ENCODE results near the gene SH3GL1. TPM values are rescaled to one million over a fixed set of nuclear protein-coding genes. Genes with fewer than 3 reads are reported as not detected.
A peak's percentile ranks its signal among the peaks of the same experiment; 100 is the strongest.

SH3GL1 gene
- total RNA-seq, 1 experiment from 2014 or later, result 97.7 TPM

DNA sequence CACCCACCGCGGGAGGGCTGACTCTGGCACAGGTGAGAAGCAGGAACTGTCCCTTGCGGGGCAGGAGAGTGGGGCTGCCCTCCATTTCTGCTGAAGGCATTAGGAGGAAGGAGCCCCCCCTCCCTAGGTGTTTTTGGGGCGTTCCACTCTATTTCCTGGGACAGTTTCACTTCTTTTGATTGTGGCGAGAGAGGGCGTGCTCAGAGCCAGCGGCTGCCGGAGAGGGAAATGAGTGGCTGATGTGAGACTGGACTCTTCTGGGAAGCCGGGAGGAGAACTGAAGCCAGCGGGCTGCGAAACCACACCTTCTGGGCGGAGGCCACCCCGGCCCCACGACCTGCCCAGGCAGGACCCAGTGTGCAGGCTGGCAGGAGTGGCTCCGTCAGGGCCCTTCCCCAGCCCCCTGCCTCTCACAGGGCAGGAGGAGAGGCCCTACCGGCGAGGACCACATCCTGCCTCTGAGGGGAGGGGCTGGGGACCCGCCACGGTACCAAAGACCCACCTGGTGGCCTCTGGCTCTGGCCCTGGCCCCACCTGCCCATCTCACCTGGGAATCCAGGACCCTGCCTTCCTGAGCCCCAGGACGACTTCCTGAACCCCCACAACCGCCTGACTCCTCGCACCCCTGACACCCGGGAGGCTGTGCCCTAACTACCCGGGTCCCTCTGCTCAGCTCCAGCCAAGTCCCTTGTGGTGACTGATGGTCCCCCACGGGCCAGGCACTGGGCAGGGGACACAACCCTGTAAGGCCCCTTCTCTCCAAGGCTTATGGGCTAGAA lies 31.0 kb downstream of the SH3GL1 start:
- H3K4me3 ChIP-seq (ENCODE audit: insufficient read depth, low read depth, low read length), result no peak overlapping the region
- peak; percentile 71 for DNase-seq
- H3K36me3 ChIP-seq (replicated peaks; ENCODE audit: control insufficient read depth, insufficient read depth, low read length), result peaks cover 2% of the 10 kb centered on the region
- no peaks in the 10 kb centered on the region for H3K27me3 ChIP-seq (ENCODE audit: control insufficient read depth, insufficient read depth, low read length)

DNA sequence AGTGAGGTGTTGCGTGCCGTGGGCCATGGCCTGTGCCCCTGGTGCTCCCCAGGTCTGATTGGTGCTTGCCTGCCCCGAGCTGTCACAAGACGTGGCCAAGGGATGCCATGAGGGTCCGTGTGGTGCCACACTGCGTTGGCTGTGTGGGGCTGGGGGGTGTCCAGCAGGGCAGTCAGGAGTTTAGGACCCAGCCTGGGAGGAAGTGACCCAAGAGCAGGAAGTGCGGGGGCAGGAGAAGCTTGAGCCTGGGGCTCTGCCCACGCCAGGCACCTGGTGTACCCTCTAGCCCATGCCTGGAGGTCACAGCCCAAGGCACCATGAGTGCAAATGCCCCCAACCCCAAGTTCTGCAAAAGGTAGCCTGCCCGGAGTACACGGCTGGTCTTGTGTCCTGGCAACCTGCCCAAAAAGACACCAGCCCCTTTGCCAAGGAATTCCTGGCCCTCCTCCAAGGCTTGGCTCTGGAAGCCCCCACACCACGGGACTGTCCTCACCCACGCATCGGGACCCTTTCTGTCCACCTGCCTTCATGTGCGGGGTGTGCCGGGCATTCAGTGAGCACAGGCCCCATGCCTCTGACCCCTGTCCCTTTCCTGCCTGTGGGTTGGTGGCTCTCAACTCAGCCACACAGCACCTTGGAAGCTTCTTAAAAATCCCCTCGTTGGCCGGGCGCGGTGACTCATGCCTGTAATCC lies 32.1 kb downstream of the SH3GL1 start:
- Histone ChIP-seq H3K36me3 (replicated peaks; ENCODE audit: control insufficient read depth, insufficient read depth, low read length) (peaks cover 3% of the 10 kb centered on the region), H3K4me3 (ENCODE audit: insufficient read depth, low read depth, low read length) (no peak overlapping the region), H3K27me3 (ENCODE audit: control insufficient read depth, insufficient read depth, low read length) (no peaks in the 10 kb centered on the region)
- DNase-seq, result no peak

DNA sequence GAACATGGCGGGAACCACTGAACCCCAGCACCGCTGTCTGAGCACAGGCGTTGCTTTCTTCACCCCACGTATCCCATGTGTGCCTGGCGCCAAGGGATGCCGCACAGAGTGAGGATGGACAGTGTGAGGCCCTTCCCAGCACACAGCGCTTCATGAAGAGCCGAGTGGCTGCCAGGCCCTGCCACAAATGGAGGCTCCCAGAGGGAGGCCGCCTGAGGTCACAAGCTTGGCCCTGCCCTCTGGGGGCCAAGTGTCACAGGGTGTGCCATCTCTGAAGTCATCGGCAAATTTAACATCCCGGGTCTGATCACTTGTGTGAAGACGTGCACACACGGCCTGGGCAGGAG lies 32.6 kb downstream of the SH3GL1 start:
- no peak for DNase-seq

DNA sequence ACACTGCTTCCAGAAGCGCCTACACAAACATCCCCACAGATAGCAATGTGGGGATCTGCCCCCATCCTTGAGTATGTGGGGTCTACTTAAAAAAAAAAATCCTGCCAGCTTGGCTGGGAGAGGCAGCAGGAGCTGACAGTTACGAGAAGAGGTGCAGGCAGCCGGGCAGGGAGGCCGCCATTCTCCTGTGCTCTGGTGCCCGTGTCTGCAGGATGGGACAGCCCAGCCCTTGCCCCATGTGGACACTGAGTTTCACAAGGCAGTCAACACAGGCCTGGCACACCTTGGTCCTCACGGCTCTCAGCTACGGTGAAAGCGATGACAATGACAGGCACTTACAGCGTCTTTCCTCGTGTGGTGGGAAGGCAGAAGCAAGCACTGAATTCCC lies 33.0 kb downstream of the SH3GL1 start:
- Histone ChIP-seq H3K4me3 (ENCODE audit: insufficient read depth, low read depth, low read length) (no peak overlapping the region), H3K36me3 (replicated peaks; ENCODE audit: control insufficient read depth, insufficient read depth, low read length) (peaks cover 3% of the 10 kb centered on the region), H3K27me3 (ENCODE audit: control insufficient read depth, insufficient read depth, low read length) (no peaks in the 10 kb centered on the region)
- DNase-seq, result no peak

More for the DNA sequence above, 32.6 kb downstream of the SH3GL1 start:
- H3K27me3 ChIP-seq (ENCODE audit: control insufficient read depth, insufficient read depth, low read length), result no peaks in the 10 kb centered on the region
- no peak overlapping the region for H3K4me3 ChIP-seq (ENCODE audit: insufficient read depth, low read depth, low read length)
- peaks cover 3% of the 10 kb centered on the region for H3K36me3 ChIP-seq (replicated peaks; ENCODE audit: control insufficient read depth, insufficient read depth, low read length)

DNA sequence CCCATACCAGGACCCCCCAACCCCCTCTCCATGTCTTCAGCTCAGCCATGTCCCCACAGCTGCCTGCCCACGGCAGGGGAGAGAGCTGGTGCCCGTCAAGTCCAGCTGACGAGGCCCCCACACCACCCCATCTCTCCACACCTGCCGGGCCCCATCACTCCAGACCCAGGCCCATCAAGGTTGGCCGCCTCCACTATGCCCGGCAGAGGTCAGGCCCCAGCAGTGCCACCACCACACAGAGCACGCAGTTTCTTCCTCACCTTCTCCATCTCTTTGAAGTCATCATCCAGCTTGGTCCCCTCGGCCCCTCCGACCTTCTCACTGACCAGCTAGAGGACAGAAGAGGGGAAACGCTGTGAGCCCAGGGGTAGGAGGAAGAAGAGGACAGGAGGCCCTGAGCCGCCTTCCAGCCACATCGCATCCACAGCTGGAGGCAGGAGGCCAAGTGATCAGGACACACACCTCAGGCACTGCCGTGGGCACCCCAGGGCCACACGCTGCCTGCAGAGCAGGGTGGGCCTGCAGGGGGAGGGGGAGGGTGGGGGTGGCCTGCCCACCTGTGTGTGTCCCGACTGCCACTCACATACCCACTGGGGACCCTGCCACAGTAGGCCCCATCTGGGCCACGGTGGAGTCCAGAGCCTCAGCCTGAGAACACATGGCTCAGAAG lies 33.5 kb downstream of the SH3GL1 start:
- Histone ChIP-seq H3K36me3 (replicated peaks; ENCODE audit: control insufficient read depth, insufficient read depth, low read length) (peaks cover 5% of the 10 kb centered on the region), H3K27me3 (ENCODE audit: control insufficient read depth, insufficient read depth, low read length) (no peaks in the 10 kb centered on the region), H3K4me3 (ENCODE audit: insufficient read depth, low read depth, low read length) (no peak overlapping the region)
- DNase-seq, result no peak

DNA sequence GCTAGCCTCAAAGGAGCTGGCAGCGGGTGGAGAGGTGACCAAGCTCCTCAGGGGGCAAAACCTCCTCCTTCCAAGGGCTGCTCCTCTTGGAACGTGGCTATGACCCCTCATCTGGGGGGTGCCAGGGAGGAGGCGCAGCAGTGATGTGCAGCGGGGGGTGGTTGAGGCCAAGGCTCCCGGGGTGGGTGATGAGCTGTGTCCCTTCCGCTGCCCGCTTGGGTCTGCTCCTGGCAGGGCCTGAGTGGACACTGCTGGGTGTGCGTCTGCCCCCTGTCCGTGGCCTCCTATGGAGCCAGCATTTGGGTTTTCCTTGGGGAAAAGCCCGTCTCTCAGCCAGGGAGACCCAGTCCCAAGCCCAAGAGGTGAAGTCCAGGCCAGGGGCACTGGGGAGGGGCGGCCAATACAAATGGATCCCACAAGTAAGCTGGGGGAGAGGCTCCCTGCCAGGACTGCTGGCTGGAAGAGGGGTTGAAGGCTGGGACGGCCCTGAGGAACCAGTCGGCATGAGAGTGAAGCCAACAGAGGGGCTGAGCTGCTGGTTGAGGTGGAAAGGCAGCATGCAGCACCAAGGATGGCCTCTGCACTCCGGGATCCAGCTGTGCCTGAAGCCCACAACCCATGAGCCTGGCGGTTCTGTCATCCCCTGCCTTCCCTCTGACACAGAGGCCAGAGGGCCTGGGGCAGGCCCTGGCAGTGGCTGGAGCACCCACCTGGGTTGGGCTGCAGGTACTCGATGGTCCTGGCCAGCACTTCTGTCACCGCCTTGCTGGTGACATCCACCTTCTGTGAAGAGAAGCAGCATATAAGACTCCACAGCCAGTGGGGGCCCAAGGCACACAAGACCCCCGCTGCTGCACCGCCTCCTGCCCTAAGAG lies 34.3 kb downstream of the SH3GL1 start:
- DNase-seq, result no peak

DNA sequence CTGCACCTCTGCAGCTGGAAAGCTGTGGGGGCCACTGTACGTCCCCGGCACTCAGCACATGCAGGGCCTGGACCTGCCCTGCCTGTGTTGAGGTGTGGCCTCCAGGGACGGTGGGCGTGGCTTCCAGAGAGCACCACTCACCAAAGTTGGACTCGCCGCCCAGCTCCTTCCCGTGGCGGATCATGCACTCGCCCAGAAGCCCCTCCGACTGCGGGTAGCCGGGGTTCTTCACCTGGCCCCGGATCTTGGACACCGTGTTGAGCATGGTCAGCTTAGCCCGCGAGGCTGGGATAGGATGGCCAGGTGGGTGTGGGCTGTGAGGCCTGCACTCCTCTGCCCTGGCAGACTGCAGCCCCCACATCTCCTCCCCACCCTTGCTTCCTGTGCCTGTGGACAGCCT lies 35.0 kb downstream of the SH3GL1 start:
- Histone ChIP-seq H3K36me3 (replicated peaks; ENCODE audit: control insufficient read depth, insufficient read depth, low read length) (peaks cover 5% of the 10 kb centered on the region), H3K4me3 (ENCODE audit: insufficient read depth, low read depth, low read length) (no peak overlapping the region), H3K27me3 (ENCODE audit: control insufficient read depth, insufficient read depth, low read length) (no peaks in the 10 kb centered on the region)
- peak; percentile 66 for DNase-seq

More for the DNA sequence above, 34.3 kb downstream of the SH3GL1 start:
- Histone ChIP-seq H3K4me3 (ENCODE audit: insufficient read depth, low read depth, low read length) (no peak overlapping the region), H3K36me3 (replicated peaks; ENCODE audit: control insufficient read depth, insufficient read depth, low read length) (peaks cover 5% of the 10 kb centered on the region), H3K27me3 (ENCODE audit: control insufficient read depth, insufficient read depth, low read length) (no peaks in the 10 kb centered on the region)

DNA sequence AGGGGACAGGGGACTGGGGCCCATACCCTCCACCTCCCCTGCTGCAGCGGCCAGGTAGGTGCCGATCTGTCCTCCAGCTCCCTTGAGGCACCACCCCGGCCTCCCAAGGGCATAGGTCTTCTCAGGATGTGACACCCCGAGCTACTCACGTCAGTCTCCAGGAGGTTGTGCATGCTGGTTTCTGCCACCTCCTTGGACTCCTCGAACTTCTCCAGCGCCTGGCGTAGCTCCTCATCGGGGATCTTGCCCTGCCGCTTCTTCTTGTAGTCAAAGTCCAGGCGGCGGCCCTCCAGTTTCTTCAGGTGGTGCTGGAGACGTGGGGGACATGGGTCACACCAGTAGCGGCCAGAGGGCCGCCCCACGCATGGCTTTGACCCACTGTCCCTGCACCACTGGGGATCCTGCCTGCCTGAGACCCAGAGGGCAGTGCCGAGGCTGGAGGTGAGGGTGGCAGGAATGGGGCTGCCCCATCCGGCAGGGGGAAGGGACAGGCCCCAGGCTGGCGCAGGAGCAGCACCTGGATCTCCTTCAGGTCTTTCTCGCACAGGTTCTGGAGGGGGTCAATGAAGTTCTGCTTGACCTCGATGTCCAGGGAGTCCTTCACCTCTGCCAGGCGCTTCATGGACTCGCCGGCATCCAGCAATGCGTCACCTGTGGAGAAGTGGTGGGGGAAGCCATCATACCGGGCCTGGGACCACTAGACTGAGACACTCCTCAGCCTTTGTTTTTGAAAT lies 36.6 kb downstream of the SH3GL1 start:
- H3K27me3 ChIP-seq (ENCODE audit: control insufficient read depth, insufficient read depth, low read length), result no peaks in the 10 kb centered on the region
- peaks cover 5% of the 10 kb centered on the region for H3K36me3 ChIP-seq (replicated peaks; ENCODE audit: control insufficient read depth, insufficient read depth, low read length)
- no peak overlapping the region for H3K4me3 ChIP-seq (ENCODE audit: insufficient read depth, low read depth, low read length)
- DNase-seq, result no peak

DNA sequence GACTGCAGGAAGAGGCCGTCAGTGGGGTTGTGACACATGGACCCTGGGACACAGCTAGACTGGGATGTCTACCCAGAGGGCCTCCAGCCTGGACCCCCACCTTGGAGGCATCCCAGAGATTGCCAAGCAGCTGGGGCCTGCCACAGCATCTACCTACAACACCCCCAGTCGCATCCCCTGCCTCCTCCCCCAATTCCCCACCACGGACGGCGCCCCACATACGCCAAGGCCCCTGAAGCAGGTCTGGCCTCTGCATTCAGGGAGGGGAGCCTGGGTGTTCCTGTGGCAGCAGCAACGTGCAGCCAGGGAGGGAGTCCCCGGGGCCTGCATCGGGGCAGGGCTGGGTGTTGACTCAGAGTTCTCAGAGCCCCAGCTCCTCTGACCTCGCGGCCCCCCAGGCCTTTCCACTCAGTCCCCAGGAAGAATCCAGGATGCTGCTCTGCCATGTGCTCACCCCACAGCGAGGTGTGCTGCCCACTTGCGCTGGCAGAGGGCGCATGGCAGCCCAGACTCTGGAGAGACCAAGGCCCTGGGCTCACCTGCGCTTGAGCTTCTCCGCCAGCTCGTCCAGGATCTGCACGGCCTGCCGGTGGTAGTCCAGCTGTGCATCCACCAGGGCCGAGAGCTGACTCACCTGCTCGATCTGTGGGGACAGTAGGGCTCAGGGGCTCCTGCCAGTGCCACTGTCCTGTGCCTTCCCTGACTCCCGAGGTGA lies 37.4 kb downstream of the SH3GL1 start:
- no peaks in the 10 kb centered on the region for H3K27me3 ChIP-seq (ENCODE audit: control insufficient read depth, insufficient read depth, low read length)
- DNase-seq, result peak; percentile 85
- H3K4me3 ChIP-seq (ENCODE audit: insufficient read depth, low read depth, low read length), result no peak overlapping the region
- H3K36me3 ChIP-seq (replicated peaks; ENCODE audit: control insufficient read depth, insufficient read depth, low read length), result peaks cover 5% of the 10 kb centered on the region

DNA sequence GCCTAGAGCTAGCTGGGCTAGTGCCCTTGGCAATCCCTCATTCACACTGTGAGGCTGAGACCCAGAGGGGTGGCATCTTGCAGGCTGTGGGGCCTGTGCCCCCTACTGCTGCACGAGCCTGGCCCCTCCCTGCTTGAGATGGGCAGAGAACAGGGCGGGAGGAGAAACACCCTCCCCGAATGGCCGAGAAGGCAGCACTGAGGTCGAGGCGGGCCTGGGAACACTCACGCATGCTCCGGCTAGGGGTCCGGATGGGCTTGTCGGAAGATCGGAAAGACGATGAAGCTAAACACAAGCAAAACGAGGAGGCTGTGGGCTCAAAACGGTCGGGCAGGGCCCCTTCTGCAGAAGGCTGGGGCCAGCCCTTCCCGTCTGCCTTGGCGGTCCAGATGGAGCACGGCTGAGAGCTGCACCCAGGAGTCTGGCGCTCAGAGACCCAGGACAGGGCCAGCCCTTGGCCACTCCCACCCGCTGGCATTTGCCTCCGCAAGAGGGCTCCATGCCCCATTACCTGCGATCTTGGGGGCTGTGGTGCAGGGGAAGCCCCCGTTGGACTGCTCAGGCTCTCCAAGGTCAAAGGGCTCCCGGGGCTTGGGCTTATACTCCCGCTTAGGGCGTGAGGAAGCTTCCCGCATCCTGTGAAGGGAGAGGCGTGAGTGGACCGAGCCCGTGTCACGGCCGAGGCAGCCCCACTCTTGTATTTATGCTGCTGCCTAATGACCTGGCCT lies 38.1 kb downstream of the SH3GL1 start:
- H3K36me3 ChIP-seq (replicated peaks; ENCODE audit: control insufficient read depth, insufficient read depth, low read length), result peaks cover 5% of the 10 kb centered on the region
- H3K27me3 ChIP-seq (ENCODE audit: control insufficient read depth, insufficient read depth, low read length), result no peaks in the 10 kb centered on the region
- no peak for DNase-seq
- no peak overlapping the region for H3K4me3 ChIP-seq (ENCODE audit: insufficient read depth, low read depth, low read length)

DNA sequence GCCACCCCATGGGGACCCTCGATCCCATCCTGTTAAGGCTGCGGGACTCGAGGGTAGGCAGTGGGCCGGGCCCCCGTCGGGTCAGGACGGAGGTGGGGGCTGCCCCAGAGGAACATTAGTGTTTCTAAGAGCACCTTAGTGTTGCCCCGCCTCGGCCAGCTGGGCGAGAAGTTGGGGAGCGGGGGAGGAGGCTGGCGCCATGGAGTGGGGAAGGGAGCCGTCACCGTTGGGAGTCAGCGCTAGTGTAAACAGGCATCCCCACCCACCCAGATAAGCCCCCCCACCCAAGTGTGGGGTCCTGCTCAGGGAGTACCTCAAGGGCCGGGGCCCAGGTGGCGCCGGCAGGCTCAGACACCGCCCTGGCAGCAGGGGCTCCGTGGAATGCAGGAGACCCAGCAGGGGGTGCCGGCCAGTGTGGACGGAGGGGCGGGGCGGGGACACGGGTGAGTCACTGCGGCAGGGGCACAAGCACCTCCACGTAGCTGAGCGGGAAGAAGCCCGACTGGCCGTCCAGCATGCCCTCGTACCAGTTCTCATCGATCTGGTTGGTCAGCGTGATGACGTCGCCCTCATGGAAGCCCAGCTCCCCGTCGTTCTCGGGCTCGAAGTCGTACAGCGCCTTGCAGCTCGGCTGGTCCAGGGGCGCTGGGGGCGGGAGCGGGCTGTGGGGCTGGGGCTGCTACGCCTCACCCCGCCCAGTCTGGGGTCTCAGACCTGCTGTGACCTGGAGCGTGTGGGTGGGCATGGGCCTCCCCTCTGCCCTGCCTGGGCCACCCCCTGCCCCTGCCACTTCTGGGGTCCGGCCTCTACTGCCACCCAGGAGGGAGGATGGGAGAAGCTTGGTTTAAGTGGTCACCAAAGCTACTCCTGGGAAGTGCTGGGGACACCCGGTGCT lies 38.9 kb downstream of the SH3GL1 start:
- Histone ChIP-seq H3K4me3 (ENCODE audit: insufficient read depth, low read depth, low read length) (no peak overlapping the region), H3K36me3 (replicated peaks; ENCODE audit: control insufficient read depth, insufficient read depth, low read length) (peaks cover 5% of the 10 kb centered on the region), H3K27me3 (ENCODE audit: control insufficient read depth, insufficient read depth, low read length) (no peaks in the 10 kb centered on the region)
- peak; percentile 87 for DNase-seq

DNA sequence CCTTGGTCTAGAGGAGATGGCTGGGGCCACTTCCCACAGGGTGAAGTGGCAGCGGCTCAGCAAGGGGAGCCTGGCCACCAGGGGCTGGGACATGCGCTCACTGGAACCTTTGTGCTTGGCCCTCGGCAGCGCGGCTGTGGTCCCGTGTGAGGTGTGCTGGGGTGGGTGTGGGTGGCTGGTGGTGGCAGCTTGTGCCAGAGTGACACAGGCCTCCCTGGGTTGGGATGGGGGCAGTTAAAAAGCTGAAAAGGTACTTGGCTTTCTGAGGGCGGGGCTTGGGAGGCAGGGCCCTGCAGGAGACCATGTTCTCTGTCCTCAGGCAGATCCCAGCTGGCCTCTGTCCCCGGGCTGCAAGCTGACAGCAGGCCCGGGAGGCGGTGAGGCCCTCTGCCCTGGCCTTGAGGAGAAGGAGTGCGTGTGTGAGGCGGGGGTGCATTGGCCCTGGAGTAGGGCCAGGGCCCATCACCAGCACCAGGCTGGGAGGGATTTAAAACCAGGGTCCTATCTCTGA lies 39.7 kb downstream of the SH3GL1 start:
- Histone ChIP-seq H3K4me3 (ENCODE audit: insufficient read depth, low read depth, low read length) (no peak overlapping the region), H3K36me3 (replicated peaks; ENCODE audit: control insufficient read depth, insufficient read depth, low read length) (peaks cover 5% of the 10 kb centered on the region), H3K27me3 (ENCODE audit: control insufficient read depth, insufficient read depth, low read length) (no peaks in the 10 kb centered on the region)
- peak; percentile 74 for DNase-seq

All from H7 (cell line).